ENCODE results near the gene TNIK. TPM values are rescaled to one million over a fixed set of nuclear protein-coding genes. Genes with fewer than 3 reads are reported as not detected.

Gene TNIK
- total and polyA plus RNA-seq, 10 of the 15 experiments (the other 5 are each of a cell fraction or from before 2014, with no cell fraction given), result 13.9 to 74.3 (median 48.2) TPM

GRCh38 chr3:171028779-171029232, 431.4 kb downstream of the TNIK start:
- intact Hi-C loops (cut with micrococcal nuclease; ENCODE audit: unreplicated experiment), result no loop called here
- BruUV-seq (replicated peaks), result no TSS peak

More at GRCh38 chr3:171028779-171029232, 431.4 kb downstream of the TNIK start:
- no peaks in the 10 kb centered on the region for H4K20me1 ChIP-seq (ENCODE audit: control insufficient read depth, insufficient read depth)
- H3K27me3 ChIP-seq (replicated peaks in 1 of 2; ENCODE audit: control insufficient read depth in 2 of 2, insufficient read depth in 2 of 2, low read length in 1 of 2), result peaks cover 3 to 28% of the 10 kb centered on the region in 2 experiments
- no peak overlapping the region for H3K4me3 ChIP-seq
- no peak for TF ChIP-seq E2F4 (IDR thresholded peaks at IDR 0.05; ENCODE audit: low read depth, low read length)
- no peak for TF ChIP-seq IRF5 (IDR thresholded peaks at IDR 0.05; ENCODE audit: borderline replicate concordance)
- TF ChIP-seq BMI1 (IDR thresholded peaks at IDR 0.05; ENCODE audit: borderline replicate concordance), result no peak
- TF ChIP-seq CTCF (IDR thresholded peaks at IDR 0.05 in 2 of 3, conservative IDR thresholded peaks at IDR 0.05 in 1 of 3; ENCODE audit: control insufficient read depth in 2 of 3, extremely low read depth in 1 of 3, insufficient read depth in 1 of 3, low read depth in 3 of 3, low read length in 3 of 3), result no peak
- TF ChIP-seq SUPT20H (IDR thresholded peaks at IDR 0.05; ENCODE audit: borderline replicate concordance, control insufficient read depth, low read depth, low read length), result no peak
- TF ChIP-seq RELA (IDR thresholded peaks at IDR 0.05; ENCODE audit: borderline replicate concordance, partially characterized antibody), result no peak
- TF ChIP-seq SREBF1 (IDR thresholded peaks at IDR 0.05; ENCODE audit: low read length), result no peak
- TF ChIP-seq ZNF24 (IDR thresholded peaks at IDR 0.05), result no peak
- TF ChIP-seq CEBPB (IDR thresholded peaks at IDR 0.05; ENCODE audit: borderline replicate concordance in 1 of 2, low read depth in 2 of 2, low read length in 2 of 2), result no peak
- no peak for TF ChIP-seq SKIL (IDR thresholded peaks at IDR 0.05; ENCODE audit: low read depth, poor library complexity, severe bottlenecking)
- POLR2A ChIA-PET, result no interaction called here
- no peaks in the 10 kb centered on the region for H3K4me1 ChIP-seq (ENCODE audit: control insufficient read depth, insufficient read depth, low read length)
- in situ Hi-C loops (cut with MboI), result no loop called here
- no peak for DNase-seq (ENCODE audit: low read depth, low spot score)
- no peaks in the 10 kb centered on the region for H3K79me2 ChIP-seq (ENCODE audit: control insufficient read depth, insufficient read depth, low read length)
- 47% methylated on average over 8 of the region's 8 CpGs for WGBS (ENCODE audit: insufficient coverage, insufficient replicate concordance, low lambda C conversion rate, missing lambda C conversion rate)
- no peaks in the 10 kb centered on the region for H3K9me3 ChIP-seq (replicated peaks; ENCODE audit: control insufficient read depth, insufficient read depth, low read length)
- SMC1A ChIA-PET (ENCODE audit: uncharacterized antibody, unreplicated experiment), result interaction anchor here (0.6 kb wide), 1 partner anchor 19 kb away, joined by 3 read pairs; no protein-coding TSS in a partner anchor
- ATAC-seq, result no peak
- no peak overlapping the region for H3K27ac ChIP-seq (ENCODE audit: control insufficient read depth, insufficient read depth)
- CTCF ChIA-PET, result interaction anchor here (1.4 kb wide), 1 partner anchor 14 kb away, joined by 3 read pairs; no protein-coding TSS in a partner anchor
- no peak overlapping the region for H3K4me2 ChIP-seq (ENCODE audit: control insufficient read depth, insufficient read depth)
- no peak for FAIRE-seq
- no peak overlapping the region for H2AFZ ChIP-seq (ENCODE audit: control insufficient read depth, low read depth, low read length)
- H3K9ac ChIP-seq (ENCODE audit: control insufficient read depth, insufficient read depth, low read length), result no peak overlapping the region
- no peaks in the 10 kb centered on the region for H3K36me3 ChIP-seq (ENCODE audit: control insufficient read depth in 2 of 2, insufficient read depth in 2 of 2, low read length in 1 of 2)
- RAD21 ChIA-PET (ENCODE audit: unreplicated experiment), result interaction anchor here (1.1 kb wide), 1 partner anchor 538 kb away, joined by 3 read pairs; no protein-coding TSS in a partner anchor

Measured in GM12878 (cell line).